Measurements from ENCODE around the gene MISP.

DNA sequence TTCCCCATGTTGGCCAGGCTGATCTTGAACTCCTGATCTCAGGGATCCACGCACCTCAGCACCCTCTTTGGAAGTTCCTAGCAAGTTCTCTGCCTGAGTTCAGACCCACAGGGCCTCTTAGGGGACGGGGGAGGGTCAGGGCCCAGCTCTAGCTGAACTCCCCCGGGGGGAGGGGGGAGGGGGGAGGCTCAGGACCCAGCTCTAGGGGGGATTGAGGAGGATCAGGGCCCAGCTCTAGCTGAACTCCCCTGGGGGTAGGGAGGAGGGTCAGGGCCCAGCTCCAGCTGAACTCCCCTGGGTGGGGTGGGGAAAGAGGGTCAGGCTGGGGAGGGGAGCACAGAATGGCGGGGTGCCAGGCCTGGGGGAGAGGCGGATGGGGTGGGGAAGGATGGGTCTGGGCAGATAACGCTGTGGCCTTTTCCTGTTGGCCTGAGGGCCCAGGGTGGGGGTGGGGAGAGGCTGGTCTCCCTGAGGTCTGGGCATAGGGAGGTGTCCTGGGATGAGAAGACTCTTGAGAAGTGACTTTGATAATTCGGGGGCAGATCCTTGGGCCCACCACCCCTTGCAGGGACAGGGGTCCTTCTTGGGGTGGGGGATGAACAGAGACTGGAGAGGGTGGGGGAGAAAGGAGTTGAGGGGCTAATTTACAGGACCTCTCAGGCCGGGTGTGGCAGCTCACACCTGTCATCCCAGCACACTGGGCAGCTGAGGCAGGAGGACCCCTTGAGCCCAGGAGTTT lies 40.8 kb downstream of the MISP start:
- TF ChIP-seq, protein P1, sequence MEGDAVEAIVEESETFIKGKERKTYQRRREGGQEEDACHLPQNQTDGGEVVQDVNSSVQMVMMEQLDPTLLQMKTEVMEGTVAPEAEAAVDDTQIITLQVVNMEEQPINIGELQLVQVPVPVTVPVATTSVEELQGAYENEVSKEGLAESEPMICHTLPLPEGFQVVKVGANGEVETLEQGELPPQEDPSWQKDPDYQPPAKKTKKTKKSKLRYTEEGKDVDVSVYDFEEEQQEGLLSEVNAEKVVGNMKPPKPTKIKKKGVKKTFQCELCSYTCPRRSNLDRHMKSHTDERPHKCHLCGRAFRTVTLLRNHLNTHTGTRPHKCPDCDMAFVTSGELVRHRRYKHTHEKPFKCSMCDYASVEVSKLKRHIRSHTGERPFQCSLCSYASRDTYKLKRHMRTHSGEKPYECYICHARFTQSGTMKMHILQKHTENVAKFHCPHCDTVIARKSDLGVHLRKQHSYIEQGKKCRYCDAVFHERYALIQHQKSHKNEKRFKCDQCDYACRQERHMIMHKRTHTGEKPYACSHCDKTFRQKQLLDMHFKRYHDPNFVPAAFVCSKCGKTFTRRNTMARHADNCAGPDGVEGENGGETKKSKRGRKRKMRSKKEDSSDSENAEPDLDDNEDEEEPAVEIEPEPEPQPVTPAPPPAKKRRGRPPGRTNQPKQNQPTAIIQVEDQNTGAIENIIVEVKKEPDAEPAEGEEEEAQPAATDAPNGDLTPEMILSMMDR (IDR thresholded peaks at IDR 0.05) = no peak
- TF ChIP-seq POLR2A (IDR thresholded peaks at IDR 0.05) = no peak
